HepG2 (cell line): ENCODE results near the gene CD7. TPM values are rescaled to one million over a fixed set of nuclear protein-coding genes. Genes with fewer than 3 reads are reported as not detected.
A peak's percentile ranks its signal among the peaks of the same experiment; 100 is the strongest.

Experiments used
- AGO2 ChIP-seq: fragments of 200-400 bp; formaldehyde crosslinking; optimal IDR thresholded peaks from 2 replicates; pipeline ENCODE3; 2017; ENCODE audit warnings: mild to moderate bottlenecking, low read depth, low read length, moderate library complexity
- EEA1 ChIP-seq: sonication (generic); formaldehyde crosslinking; IDR thresholded peaks from 2 replicates; pipeline ENCODE4 v1.5.1; 2020; ENCODE audit warnings: mild to moderate bottlenecking, missing genetic modification reagents, borderline replicate concordance
- ELF3 ChIP-seq: IDR thresholded peaks from 2 replicates; pipeline ENCODE4 v1.6.1; 2016; ENCODE audit warnings: missing genetic modification reagents, missing compliant biosample characterization
- EZH2 ChIP-seq: conservative IDR thresholded peaks from 2 replicates; pipeline ENCODE4 v1.6.1; 2012; ENCODE audit warnings: mild to moderate bottlenecking, low read depth, low read length, moderate library complexity
- HMGXB3 ChIP-seq: sonication (generic); formaldehyde crosslinking; IDR thresholded peaks from 2 replicates; pipeline ENCODE4 v1.4.0; 2020; ENCODE audit warnings: missing genetic modification reagents, borderline replicate concordance
- MED8 ChIP-seq: sonication (generic); formaldehyde crosslinking; IDR thresholded peaks from 2 replicates; pipeline ENCODE4 v1.8.1; 2023; ENCODE audit warnings: mild to moderate bottlenecking, missing genetic modification reagents; ENCODE audit not compliant: insufficient replicate concordance
- ONECUT2 ChIP-seq: sonication (generic); formaldehyde crosslinking; IDR thresholded peaks from 2 replicates; pipeline ENCODE4 v1.4.0; 2020; ENCODE audit warnings: missing genetic modification reagents
- SKI ChIP-seq: fragments of 450-650 bp; IDR thresholded peaks from one replicate; pipeline ENCODE4 v1.6.1; 2018; ENCODE audit warnings: mild to moderate bottlenecking; ENCODE audit not compliant: partially characterized antibody
- SYNCRIP ChIP-seq: fragments of 200-400 bp; formaldehyde crosslinking; IDR thresholded peaks from 2 replicates; pipeline ENCODE4 v1.6.1; 2018; ENCODE audit warnings: mild to moderate bottlenecking, low read depth, low read length; ENCODE audit not compliant: insufficient read depth
- TP53 ChIP-seq: sonication (generic); formaldehyde crosslinking; conservative IDR thresholded peaks from 2 replicates; pipeline ENCODE4 v1.4.0; 2020; ENCODE audit warnings: missing genetic modification reagents
- U2AF1 ChIP-seq: fragments of 200-400 bp; formaldehyde crosslinking; optimal IDR thresholded peaks from 2 replicates; pipeline ENCODE3; 2017; ENCODE audit warnings: mild to moderate bottlenecking, low read depth, low read length
- ZHX2 ChIP-seq, 2 experiments: sonication (generic) in 1 of 2; formaldehyde crosslinking in 1 of 2; IDR thresholded peaks; 2 replicates each; pipeline versions ENCODE4 v1.6.1 to v1.9.0; 2014 to 2022; ENCODE audit warnings: antibody characterized with exemption in 1 of 2, borderline replicate concordance in 1 of 2, inconsistent platforms in 1 of 2, low read depth in 1 of 2, missing genetic modification reagents in 1 of 2
- ZMAT3 ChIP-seq: sonication (generic); formaldehyde crosslinking; conservative IDR thresholded peaks from 2 replicates; pipeline ENCODE4 v1.7.0; 2021; ENCODE audit warnings: missing genetic modification reagents
- ZNF17 ChIP-seq: sonication (generic); formaldehyde crosslinking; IDR thresholded peaks from 2 replicates; pipeline ENCODE4 v1.5.0; 2020; ENCODE audit warnings: mild to moderate bottlenecking, missing genetic modification reagents
- ZNF235 ChIP-seq: sonication (generic); formaldehyde crosslinking; IDR thresholded peaks from 2 replicates; pipeline ENCODE4 v1.8.1; 2023; ENCODE audit warnings: mild to moderate bottlenecking, missing genetic modification reagents, borderline replicate concordance
- ZNF607 ChIP-seq: sonication (generic); formaldehyde crosslinking; IDR thresholded peaks from 2 replicates; pipeline ENCODE4 v1.5.1; 2020; ENCODE audit warnings: missing genetic modification reagents, mild to moderate bottlenecking, borderline replicate concordance
- ZNF615 ChIP-seq: sonication (generic); formaldehyde crosslinking; IDR thresholded peaks from 2 replicates; pipeline ENCODE4 v1.5.0; 2020; ENCODE audit warnings: mild to moderate bottlenecking, missing genetic modification reagents, borderline replicate concordance
- ZNF879 ChIP-seq: sonication (generic); formaldehyde crosslinking; IDR thresholded peaks from 2 replicates; pipeline ENCODE4 v1.8.1; 2023; ENCODE audit warnings: missing genetic modification reagents
- polyA plus RNA-seq, 8 experiments: library from polyadenylated mRNA; depleted of rRNA in 3 of 8; stranded (reverse) in 7 of 8; unstranded in 1 of 8; fragments of >200 nt; fragmentation: Illumina TruSeq in 4 of 8; extraction: Trizol in 4 of 8; gene quantifications; 2 replicates each; pipeline versions ENCODE4 v1.2.1 to v1.2.3, GENCODE V29; 2011 to 2016; ENCODE audit warnings: low read depth in 4 of 8, missing spikeins in 1 of 8, mixed read lengths in 1 of 8; ENCODE audit not compliant: insufficient read depth in 1 of 8
- total RNA-seq, 5 experiments: library from RNA; depleted of rRNA; stranded (reverse); fragments of >200 nt; fragmentation: Illumina TruSeq; extraction: Trizol; gene quantifications; 2 replicates each; pipeline ENCODE4 v1.2.3, GENCODE V29; 2016; ENCODE audit warnings: low read depth in 1 of 5

The CD7 gene
- total and polyA plus RNA-seq, 2 of the 13 experiments (the other 11 are each of a cell fraction or from before 2014, with no cell fraction given): 67.6 to 76.4 TPM

DNA sequence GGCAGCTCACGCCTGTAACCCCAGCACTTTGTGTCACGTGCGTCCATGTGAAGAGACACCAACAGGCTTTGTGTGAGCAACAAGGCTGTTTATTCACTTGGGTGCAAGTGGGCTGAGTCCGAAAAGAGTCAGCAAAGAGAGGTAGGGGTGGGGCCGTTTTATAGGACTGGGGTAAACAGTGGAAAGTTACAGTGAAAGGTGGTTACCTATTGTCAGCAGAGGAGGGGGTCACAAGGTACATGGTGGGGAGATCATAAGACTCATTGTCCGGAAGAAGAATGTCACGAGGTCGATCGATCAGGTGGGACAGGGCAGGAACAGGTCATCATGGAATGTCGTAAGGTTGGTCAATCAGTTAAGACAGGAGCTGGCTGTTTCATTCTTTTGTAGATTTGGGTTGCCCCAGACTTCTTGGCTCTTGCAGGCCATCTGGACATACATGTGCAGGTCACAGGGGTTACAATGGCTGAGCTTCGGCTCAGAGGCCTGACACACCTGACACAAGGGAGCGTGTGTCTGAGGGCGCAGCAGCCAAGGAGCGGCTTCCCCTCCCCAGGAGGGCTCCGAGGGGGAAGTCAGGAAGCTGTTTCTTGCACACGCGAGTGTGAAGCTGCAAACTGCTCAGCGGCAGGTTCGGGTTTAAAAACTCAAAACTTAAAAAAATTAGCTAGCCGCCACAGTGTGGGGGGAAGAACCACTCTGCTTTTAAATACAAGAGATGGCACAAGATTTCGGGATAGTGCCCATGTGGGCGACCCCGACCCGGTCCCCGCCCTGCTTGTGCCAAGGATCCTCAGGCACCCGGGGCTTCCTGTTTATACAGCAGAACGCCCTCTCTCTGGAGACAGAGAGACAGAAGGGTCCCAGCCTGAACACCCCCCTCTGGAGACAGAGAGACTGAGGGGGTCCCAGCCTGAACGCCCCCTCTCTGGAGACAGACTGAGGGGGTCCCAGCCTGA lies 29.2 kb upstream of the CD7 start (continued):
- TF ChIP-seq ZHX2 (IDR thresholded peaks at IDR 0.05; ENCODE audit: low read depth) (peak; percentile 84), ZHX2 (CRISPR knock-in tag; IDR thresholded peaks at IDR 0.05; ENCODE audit: borderline replicate concordance) (0 out of 2 replicates have a peak, but pooled peaks have one; percentile 40), HMGXB3 (CRISPR knock-in tag) (peak; percentile 81), U2AF1 (no peak), TP53 (CRISPR knock-in tag) (peak; percentile 61; the same call in 1 of the 2 replicates), SYNCRIP (no peak), ZNF17 (no peak), ZNF615 (CRISPR knock-in tag) (no peak), ZNF235 (CRISPR knock-in tag) (peak; percentile 47; the same call in 1 of the 2 replicates), ONECUT2 (CRISPR knock-in tag) (peak; percentile 100), ZNF607 (CRISPR knock-in tag) (peak; percentile 97; the same call in 1 of the 2 replicates), MED8 (peak; percentile 98), ZMAT3 (CRISPR knock-in tag) (peak; percentile 89; the same call in 1 of the 2 replicates), EZH2 (no peak), ZNF879 (CRISPR knock-in tag) (0 out of 2 replicates have a peak, but pooled peaks have one; percentile 78), ELF3 (CRISPR knock-in tag) (peak; percentile 97), SKI (peak; percentile 75), AGO2 (no peak), EEA1 (CRISPR knock-in tag) (no peak)
